ENCODE data around the gene C17orf113.

Gene C17orf113

DNA sequence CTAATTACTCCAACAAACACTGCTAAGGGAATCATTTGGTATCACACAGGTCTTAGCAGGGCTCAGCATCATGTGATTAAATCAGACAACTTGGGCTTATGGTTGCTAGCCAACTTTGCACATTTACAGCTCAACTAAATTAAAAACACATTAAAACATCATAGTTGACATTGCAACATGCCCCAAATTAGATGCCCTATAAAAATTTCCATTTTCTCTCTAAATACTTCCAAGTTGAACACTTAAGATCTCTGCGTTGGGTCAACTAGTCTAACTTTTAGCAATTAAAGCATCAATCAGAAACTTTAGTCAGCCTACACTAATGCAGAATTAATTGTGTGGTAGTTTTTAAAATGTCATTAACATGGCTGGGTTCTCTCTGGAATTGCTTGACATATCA is 45.2 kb downstream of the C17orf113 start:
- Histone ChIP-seq H3K27ac (no peak overlapping the region), H3K4me1 (ENCODE audit: low read depth, poor library complexity, severe bottlenecking) (no peaks in the 10 kb centered on the region)

DNA sequence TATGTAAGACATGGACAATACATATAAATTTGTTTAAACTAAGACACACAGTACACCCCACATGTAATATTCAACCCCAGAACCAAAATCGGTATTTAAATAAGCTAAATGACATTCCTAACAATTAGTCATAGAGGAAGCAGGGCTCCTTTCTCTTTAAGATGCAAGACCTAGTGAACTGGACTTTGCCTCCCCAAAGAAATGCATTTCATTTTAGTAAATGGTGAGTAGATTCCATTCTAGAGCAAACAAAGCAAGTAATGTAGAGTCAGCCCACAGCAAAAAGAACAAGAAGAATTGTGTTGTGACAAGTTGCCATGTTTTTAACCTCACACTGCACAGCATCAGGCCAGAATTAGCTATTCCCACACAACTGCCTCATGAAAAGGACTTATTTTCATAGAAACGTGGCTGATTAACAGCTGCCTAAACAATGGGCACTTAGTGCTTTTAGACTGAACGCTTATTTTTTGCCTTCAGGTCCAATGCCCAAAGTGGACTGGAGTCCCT is 47.6 kb downstream of the C17orf113 start:
- Histone ChIP-seq H3K9ac (no peak overlapping the region), H3K36me3 (ENCODE audit: insufficient read depth) (peaks cover 19% of the 10 kb centered on the region; the same call in 1 of the 2 replicates), H3K4me2 (no peak overlapping the region), H4K20me1 (ENCODE audit: insufficient read depth) (peaks cover 6% of the 10 kb centered on the region), H3K79me2 (ENCODE audit: insufficient read depth, low read depth) (peaks cover 73% of the 10 kb centered on the region), H2AFZ (ENCODE audit: low read depth) (no peak overlapping the region), H3K4me1 (ENCODE audit: low read depth, poor library complexity, severe bottlenecking) (no peaks in the 10 kb centered on the region), H3K27ac (no peak overlapping the region), H3K27me3 (ENCODE audit: insufficient read depth, low read depth) (no peaks in the 10 kb centered on the region), H3K4me3 (IDR thresholded peaks at IDR 0.05; ENCODE audit: insufficient read depth, low read depth, low read length) (no peak overlapping the region)
- TF ChIP-seq, protein P1, sequence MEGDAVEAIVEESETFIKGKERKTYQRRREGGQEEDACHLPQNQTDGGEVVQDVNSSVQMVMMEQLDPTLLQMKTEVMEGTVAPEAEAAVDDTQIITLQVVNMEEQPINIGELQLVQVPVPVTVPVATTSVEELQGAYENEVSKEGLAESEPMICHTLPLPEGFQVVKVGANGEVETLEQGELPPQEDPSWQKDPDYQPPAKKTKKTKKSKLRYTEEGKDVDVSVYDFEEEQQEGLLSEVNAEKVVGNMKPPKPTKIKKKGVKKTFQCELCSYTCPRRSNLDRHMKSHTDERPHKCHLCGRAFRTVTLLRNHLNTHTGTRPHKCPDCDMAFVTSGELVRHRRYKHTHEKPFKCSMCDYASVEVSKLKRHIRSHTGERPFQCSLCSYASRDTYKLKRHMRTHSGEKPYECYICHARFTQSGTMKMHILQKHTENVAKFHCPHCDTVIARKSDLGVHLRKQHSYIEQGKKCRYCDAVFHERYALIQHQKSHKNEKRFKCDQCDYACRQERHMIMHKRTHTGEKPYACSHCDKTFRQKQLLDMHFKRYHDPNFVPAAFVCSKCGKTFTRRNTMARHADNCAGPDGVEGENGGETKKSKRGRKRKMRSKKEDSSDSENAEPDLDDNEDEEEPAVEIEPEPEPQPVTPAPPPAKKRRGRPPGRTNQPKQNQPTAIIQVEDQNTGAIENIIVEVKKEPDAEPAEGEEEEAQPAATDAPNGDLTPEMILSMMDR (conservative IDR thresholded peaks at IDR 0.05; ENCODE audit: low read depth, low read length): no peak

More for the DNA sequence above, 45.2 kb downstream of the C17orf113 start:
- peaks cover 93% of the 10 kb centered on the region for H3K79me2 ChIP-seq (ENCODE audit: insufficient read depth, low read depth)
- H3K4me2 ChIP-seq: no peak overlapping the region
- H4K20me1 ChIP-seq (ENCODE audit: insufficient read depth): peaks cover 18% of the 10 kb centered on the region
- no peaks in the 10 kb centered on the region for H3K27me3 ChIP-seq (ENCODE audit: insufficient read depth, low read depth)
- H2AFZ ChIP-seq (ENCODE audit: low read depth): no peak overlapping the region
- peaks cover 11% of the 10 kb centered on the region; the same call in 1 of the 2 replicates for H3K36me3 ChIP-seq (ENCODE audit: insufficient read depth)
- H3K9ac ChIP-seq: no peak overlapping the region
- TF ChIP-seq, protein P1 (conservative IDR thresholded peaks at IDR 0.05; ENCODE audit: low read depth, low read length): no peak
- no peak overlapping the region for H3K4me3 ChIP-seq (IDR thresholded peaks at IDR 0.05; ENCODE audit: insufficient read depth, low read depth, low read length)

DNA sequence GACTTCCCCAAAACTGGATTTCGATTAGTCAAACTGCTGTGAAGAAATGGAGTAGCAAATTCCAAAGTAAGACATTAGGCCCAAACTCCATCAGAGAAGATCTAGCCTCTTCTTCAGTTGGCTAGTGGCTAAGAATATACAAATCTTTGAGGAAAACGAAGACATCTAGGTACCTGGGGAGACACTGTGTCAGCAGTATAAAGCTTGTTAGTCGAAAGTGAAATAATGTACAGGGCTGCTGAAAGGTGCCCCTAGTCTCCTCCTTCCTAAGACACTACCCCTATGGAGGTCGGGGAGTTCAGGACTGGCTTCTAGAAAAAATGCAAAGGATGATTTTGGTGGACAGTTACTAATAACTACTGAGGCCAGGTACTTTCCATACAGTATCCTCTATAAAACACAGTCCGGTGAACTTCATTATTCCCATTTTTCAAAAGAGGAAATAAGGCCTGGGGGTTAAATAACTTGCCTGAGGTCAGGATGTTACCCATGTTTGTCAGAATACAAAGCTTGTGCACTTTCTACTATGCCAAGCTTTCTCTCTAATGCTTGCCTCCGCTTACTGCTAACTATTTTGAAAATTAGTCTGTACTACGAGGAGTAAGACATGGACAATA is 48.1 kb downstream of the C17orf113 start:
- no peak overlapping the region for H3K4me2 ChIP-seq
- peaks cover 22% of the 10 kb centered on the region; the same call in 1 of the 2 replicates for H3K36me3 ChIP-seq (ENCODE audit: insufficient read depth)
- no peaks in the 10 kb centered on the region for H3K4me1 ChIP-seq (ENCODE audit: low read depth, poor library complexity, severe bottlenecking)
- H3K4me3 ChIP-seq (IDR thresholded peaks at IDR 0.05; ENCODE audit: insufficient read depth, low read depth, low read length): no peak overlapping the region
- H3K27ac ChIP-seq: no peak overlapping the region
- peaks cover 67% of the 10 kb centered on the region for H3K79me2 ChIP-seq (ENCODE audit: insufficient read depth, low read depth)
- TF ChIP-seq, protein P1 (conservative IDR thresholded peaks at IDR 0.05; ENCODE audit: low read depth, low read length): no peak
- H4K20me1 ChIP-seq (ENCODE audit: insufficient read depth): peaks cover 6% of the 10 kb centered on the region
- no peak overlapping the region for H2AFZ ChIP-seq (ENCODE audit: low read depth)
- no peak overlapping the region for H3K9ac ChIP-seq
- H3K27me3 ChIP-seq (ENCODE audit: insufficient read depth, low read depth): no peaks in the 10 kb centered on the region

DNA sequence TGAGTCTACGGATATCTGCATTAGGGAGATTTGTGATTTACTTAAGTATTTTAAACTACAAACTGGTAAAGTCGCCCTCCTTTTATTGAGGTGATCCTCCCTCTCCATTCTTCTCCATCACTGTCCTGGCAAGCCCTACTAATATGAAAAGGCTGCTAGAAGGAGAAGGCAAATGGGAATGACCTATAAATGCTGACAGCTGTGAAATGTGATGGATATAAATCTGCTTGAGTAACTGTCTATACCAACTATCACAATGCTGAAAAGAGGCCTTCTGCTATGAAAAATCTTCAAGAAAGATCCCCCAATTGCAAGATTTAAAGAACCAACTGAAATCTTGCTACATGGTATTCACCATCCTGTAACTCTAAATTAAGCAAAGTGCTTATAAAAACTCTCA is 48.7 kb downstream of the C17orf113 start:
- Histone ChIP-seq H3K9ac (no peak overlapping the region), H3K4me3 (IDR thresholded peaks at IDR 0.05; ENCODE audit: insufficient read depth, low read depth, low read length) (no peak overlapping the region), H3K36me3 (ENCODE audit: insufficient read depth) (peaks cover 25% of the 10 kb centered on the region; the same call in 1 of the 2 replicates), H3K4me2 (no peak overlapping the region), H3K27ac (no peak overlapping the region), H3K27me3 (ENCODE audit: insufficient read depth, low read depth) (no peaks in the 10 kb centered on the region), H3K4me1 (ENCODE audit: low read depth, poor library complexity, severe bottlenecking) (no peaks in the 10 kb centered on the region), H2AFZ (ENCODE audit: low read depth) (no peak overlapping the region), H3K79me2 (ENCODE audit: insufficient read depth, low read depth) (peaks cover 62% of the 10 kb centered on the region), H4K20me1 (ENCODE audit: insufficient read depth) (peaks cover 6% of the 10 kb centered on the region)
- TF ChIP-seq, protein P1 (conservative IDR thresholded peaks at IDR 0.05; ENCODE audit: low read depth, low read length): no peak

Measured in KMS-11 (cell line).